ENCODE results near the gene MYO15A.
A peak's percentile ranks its signal among the peaks of the same experiment; 100 is the strongest.

MYO15A gene

DNA sequence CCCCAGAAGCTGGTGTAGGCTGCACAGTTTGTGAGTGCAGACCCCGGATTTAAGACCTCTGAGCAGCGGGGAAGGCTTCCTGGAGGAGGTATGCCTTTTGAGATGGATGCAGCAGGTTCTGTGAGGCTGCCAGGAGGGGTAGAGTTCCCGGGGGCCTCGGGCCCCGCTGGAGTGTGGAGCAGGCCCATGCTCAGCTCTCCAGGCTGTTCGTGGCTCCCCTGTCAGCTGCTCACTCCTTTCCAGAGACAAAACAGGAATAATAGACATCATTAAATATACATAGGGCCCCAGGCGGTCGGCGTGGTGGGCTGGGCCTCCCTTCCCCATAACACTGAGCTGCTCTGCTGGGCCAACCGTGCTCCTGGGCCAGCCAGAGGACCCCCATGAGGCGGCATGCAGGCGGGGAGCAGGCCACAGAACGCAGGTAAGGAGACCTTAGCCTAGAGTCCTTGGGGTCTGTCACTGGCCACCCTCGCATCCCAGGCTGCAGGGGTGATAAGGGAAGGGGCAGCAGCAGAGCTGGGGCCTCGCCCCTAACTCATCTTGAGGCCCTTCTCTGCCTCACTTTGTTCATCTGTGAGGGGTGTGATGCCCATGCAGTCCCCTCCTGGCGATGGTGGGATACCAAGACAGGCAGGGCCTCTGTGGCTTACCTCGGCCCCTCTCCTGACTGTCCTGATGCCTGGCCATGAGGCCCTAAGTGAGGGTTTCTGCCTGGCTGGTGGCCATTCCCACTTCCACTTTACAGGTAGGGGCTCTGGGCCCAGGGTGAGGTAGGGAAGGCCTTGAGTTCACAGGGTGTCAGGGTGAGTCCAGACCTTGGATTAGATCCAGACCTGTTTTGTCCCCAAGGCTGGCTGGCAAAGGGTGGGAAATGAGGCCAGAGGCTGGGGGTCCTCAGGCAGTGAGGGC, at the start of gene MYO15A:
TSS of gene MYO15A (plus strand) at position 356 of the 912 bp plus-strand sequence. CDS start 10,045 bp downstream, outside the sequence.
- DNase-seq = no peak

- DNase-seq = no peak
These were observed 49.3 kb upstream of the MYO15A start for GRCh38 chr17:18059283-18059682.

DNA sequence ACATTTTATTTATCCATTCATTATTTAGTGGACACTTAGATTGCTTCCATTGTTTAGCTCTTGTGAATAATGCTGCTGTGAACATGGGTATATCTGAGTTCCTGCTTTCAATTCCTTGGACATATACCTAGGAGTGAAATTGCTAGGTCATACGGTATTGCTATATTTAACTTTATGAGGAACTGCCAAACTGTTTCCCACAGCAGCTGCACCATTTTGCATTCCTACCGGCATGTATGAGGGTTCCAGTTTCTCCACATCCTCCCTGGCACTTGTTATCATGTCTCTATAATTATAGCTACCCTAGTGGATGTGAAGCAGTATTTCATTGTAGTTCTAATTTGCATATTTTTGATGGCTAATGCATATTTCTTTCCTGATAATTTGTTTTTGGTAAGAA, 44.5 kb upstream of the MYO15A start:
- no peak for DNase-seq

DNA sequence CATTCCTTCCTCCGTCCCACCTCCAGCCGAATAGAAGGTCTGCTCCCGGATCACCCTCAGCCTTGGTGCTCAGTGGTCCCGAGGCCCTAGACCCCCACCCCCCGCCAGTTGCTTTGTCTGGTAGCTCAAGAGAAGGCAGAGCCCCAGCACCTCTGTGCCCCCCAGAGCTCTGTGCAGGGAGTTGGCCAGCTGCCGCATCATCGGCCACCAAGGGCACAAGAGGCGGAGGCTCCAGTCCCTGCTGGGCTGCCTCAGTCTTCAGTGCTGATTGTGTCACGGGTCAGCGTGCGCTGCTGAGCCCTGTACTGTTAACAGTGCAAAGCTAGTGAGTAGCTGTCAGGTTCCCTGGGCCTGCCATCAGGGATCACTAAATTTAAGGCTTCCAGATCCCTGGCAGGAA, 43.0 kb upstream of the MYO15A start:
- no peak for DNase-seq

GRCh38 chr17:18066866-18067265, 41.7 kb upstream of the MYO15A start:
- no peak for DNase-seq

- no peak for DNase-seq
These were observed 39.5 kb upstream of the MYO15A start for GRCh38 chr17:18069101-18069500.

GRCh38 chr17:18070861-18071340, 37.7 kb upstream of the MYO15A start:
- DNase-seq = peak in 2 of 3 experiments; percentile 2 to 19

DNA sequence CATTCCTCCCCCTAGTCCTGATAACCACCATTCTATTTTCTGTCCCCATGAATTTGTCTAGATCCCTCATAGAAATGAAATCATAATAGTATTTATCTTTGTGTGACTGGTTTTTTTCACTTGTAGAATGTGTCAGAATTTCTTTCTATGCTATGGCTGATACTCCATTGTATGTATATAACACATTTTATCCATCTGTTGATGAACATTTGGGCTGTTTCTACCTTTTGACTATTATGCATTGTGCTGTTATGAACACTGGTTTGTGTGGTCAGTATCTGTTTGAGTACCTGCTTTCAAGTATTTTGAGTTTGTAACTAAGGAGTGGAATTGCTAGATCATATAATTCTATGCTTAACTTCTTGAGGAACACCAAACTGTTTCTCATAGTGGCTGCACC, 36.8 kb upstream of the MYO15A start:
- DNase-seq = no peak

- no peak for DNase-seq
These were observed 33.8 kb upstream of the MYO15A start for GRCh38 chr17:18074566-18075272.

GRCh38 chr17:18076936-18077335, 31.6 kb upstream of the MYO15A start:
- DNase-seq = no peak

GRCh38 chr17:18079543-18079942, 29.0 kb upstream of the MYO15A start:
- DNase-seq = no peak

- DNase-seq = no peak
These were observed 24.3 kb upstream of the MYO15A start for GRCh38 chr17:18084256-18084655.

GRCh38 chr17:18087610-18088491, 20.7 kb upstream of the MYO15A start, which contains the start of gene DRG2:
Gene DRG2 (plus strand): TSS chr17:18087948. CDS start chr17:18088024, 76 bp downstream.
- DNase-seq = peak; percentile 78 to 89 (median 83)

- DNase-seq = no peak
These were observed 18.9 kb upstream of the MYO15A start for GRCh38 chr17:18089613-18090012.

- peak in 2 of 3 experiments; percentile 5 to 22 for DNase-seq
These were observed 14.7 kb upstream of the MYO15A start for GRCh38 chr17:18093616-18094408.

DNA sequence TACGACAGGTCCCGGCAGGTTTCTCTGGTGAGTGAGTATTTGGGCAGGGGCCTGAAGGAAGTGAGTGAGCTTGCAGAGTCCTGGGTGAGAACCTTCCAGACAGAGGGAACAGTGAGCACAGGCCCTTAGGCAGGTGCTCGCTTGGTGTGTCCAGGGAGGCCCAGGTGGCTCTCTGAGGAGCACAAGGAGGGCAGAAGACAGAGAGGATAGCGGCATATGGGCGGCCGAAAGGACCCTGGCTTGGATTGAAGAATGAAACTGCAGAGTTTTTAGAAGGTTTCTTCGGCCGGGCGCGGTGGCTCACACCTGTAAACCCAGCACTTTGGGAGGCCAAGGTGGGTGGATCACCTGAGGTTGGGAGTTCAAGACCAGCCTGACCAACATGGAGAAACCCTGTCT, 14.1 kb upstream of the MYO15A start:
- DNase-seq = no peak

DNA sequence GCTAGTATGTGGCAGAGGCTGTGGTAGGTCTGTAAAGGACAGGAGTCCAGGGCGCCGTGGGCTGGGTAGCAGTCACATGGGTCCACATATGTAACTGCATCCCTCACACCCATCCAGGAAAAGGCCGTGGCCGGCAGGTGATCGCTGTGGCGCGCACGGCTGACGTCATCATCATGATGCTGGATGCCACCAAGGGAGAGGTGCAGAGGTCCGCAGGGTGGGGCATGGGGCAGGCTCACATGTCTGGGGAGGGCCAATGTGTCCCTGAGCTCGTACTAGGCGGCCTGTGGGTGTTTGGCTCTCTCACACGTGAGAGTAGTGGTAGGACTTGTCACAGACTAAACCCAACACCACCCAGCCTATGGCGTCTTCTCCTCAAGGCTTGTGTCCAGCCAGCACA, 9.0 kb upstream of the MYO15A start:
- no peak for DNase-seq

DNA sequence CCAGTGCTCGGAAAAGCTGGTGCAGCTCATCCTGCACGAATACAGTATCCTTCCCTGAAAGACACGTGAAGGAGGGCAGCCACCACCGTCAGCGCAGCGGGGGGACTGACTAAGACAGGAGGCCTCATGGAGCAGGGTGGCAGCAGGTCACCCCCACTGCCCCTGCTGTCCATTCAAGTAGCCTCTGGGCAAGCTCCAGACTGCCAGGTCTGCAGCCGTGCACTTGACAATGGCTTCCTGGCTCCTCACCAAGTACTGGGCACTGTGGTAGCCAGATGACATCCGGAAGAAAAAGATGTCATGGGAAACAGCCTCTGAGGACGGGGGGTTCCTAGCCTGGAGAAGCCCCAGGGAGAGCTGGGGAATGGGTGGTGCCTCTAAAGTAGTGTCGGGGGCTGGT, 7.9 kb upstream of the MYO15A start:
- no peak for DNase-seq

DNA sequence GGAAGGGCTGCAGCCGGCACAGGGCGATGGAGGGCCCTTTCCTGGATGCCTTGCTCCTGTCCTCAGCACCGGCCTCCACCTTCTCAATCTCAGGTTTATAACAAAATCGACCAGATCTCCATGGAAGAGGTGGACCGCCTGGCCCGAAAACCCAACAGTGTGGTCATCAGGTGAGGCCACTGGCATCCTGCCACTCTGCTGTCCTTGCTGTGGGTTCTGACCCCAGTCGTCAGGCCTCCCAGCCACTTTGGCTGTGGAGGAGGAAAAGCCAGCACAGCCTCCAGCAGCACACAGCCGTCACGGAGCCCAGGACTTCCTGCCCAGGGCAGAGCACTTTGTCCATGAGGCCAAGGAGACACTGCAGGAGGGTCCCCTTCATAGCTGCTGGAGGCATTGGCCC, 6.7 kb upstream of the MYO15A start:
- DNase-seq = no peak

GRCh38 chr17:18102640-18103039, 5.9 kb upstream of the MYO15A start:
- no peak for DNase-seq

- DNase-seq = no peak
These were observed 3.5 kb upstream of the MYO15A start for GRCh38 chr17:18105027-18105426.

- DNase-seq = no peak
These were observed 3.0 kb upstream of the MYO15A start for GRCh38 chr17:18105595-18105994.

Data from NCI-H1417 (cell line).